ENCODE results near the gene CNR2.
"Not testable (repeated sequence)": the region's sequence is repeated elsewhere in the genome, so short reads cannot be mapped to it uniquely, and the experiment has no call there.

CNR2 gene

GRCh38 chr1:23916209-23917131, 3.3 kb upstream of the CNR2 start:
- peak in 23 of 58 donors; percentile 2 to 41 (median 11) for DNase-seq

- no peak for DNase-seq
Measured at GRCh38 chr1:23915466-23915865, 2.3 kb upstream of the CNR2 start.

GRCh38 chr1:23914921-23915320, 1.8 kb upstream of the CNR2 start:
- DNase-seq = no peak

- DNase-seq = no peak
Measured at GRCh38 chr1:23911921-23912320, 1.2 kb downstream of the CNR2 start.

GRCh38 chr1:23910553-23911246, 2.5 kb downstream of the CNR2 start:
- DNase-seq = no peak

GRCh38 chr1:23910144-23910543, 3.0 kb downstream of the CNR2 start:
- DNase-seq = no peak

- DNase-seq = no peak
Measured at GRCh38 chr1:23909412-23909811, 3.8 kb downstream of the CNR2 start.

- no peak for DNase-seq
Measured at GRCh38 chr1:23908453-23909341, 4.5 kb downstream of the CNR2 start.

GRCh38 chr1:23906731-23907130, 6.4 kb downstream of the CNR2 start:
- no peak for DNase-seq

GRCh38 chr1:23905461-23906025, 7.6 kb downstream of the CNR2 start:
- no peak for DNase-seq

- no peak for DNase-seq
Measured at GRCh38 chr1:23904748-23905357, 8.3 kb downstream of the CNR2 start.

- DNase-seq = no peak
Measured at GRCh38 chr1:23903754-23904153, 9.4 kb downstream of the CNR2 start.

- no peak for DNase-seq
Measured at GRCh38 chr1:23902321-23903278, 10.6 kb downstream of the CNR2 start.

- DNase-seq = not testable (repeated sequence)
Measured at GRCh38 chr1:23900017-23900416, 13.1 kb downstream of the CNR2 start.

GRCh38 chr1:23899070-23899469, 14.1 kb downstream of the CNR2 start:
- no peak for DNase-seq

- DNase-seq = no peak
Measured at GRCh38 chr1:23897083-23897482, 16.1 kb downstream of the CNR2 start.

- DNase-seq = no peak
Measured at GRCh38 chr1:23896491-23896890, 16.7 kb downstream of the CNR2 start.

- DNase-seq = no peak
Measured at GRCh38 chr1:23895993-23896392, 17.2 kb downstream of the CNR2 start.

- DNase-seq = no peak
Measured at GRCh38 chr1:23895082-23895481, 18.1 kb downstream of the CNR2 start.

GRCh38 chr1:23889074-23889473, 24.1 kb downstream of the CNR2 start:
- no peak for DNase-seq

All from anterior cingulate cortex (tissue), 58 donors.